GM11168 (cell line): ENCODE measurements around the gene GRIPAP1.
"Not testable (repeated sequence)": the region's sequence is repeated elsewhere in the genome, so short reads cannot be mapped to it uniquely, and the experiment has no call there.

Experiments
- in situ Hi-C: fragments of 300-500 bp; cut with MboI; formaldehyde crosslinking; loops from one replicate; pipeline ENCODE4 v1.12.0; 2022; ENCODE audit warnings: low sequenced_read_pairs; ENCODE audit not compliant: unreplicated experiment

GRIPAP1 gene

DNA sequence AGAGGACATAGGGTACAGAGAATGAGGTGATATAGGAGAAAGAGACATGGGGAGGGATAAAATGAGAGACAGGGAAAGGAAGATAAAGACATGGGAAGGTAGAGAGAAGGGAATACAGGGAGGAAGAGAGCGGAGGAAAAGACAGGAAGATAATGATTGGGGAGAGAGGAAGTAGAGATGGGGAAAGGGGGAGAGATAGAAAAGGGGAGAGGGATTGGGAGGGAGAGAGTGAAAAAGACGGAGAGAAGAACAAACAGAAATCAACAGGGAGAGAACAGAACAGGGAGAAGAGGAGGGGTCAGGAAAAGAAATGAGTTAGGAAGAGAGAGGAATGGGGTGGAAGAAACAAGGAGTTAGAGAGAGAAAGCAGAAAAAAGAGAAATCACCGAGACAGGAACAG, 4.6 kb downstream of the GRIPAP1 start:
- in situ Hi-C loops, result no loop called here

DNA sequence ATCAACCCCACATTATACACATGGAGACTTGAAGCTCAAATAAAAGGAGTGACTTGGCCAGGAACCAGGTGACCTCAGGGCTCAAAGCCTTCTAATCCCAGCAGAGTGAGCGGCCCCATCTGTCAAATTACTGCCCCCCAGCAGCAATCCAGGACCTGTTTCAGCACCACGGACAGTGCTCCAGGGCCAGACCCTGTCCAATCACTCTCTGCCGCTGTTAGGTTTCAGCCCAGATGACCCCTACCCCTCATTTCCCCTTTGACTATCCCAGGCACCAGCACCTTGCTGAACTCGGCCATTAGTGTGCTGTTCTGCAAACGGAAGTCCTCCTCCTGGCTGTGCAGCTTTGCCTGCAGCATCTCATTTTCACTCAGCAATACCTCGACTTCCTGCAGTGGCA, 5.1 kb downstream of the GRIPAP1 start:
- in situ Hi-C loops, result no loop called here

DNA sequence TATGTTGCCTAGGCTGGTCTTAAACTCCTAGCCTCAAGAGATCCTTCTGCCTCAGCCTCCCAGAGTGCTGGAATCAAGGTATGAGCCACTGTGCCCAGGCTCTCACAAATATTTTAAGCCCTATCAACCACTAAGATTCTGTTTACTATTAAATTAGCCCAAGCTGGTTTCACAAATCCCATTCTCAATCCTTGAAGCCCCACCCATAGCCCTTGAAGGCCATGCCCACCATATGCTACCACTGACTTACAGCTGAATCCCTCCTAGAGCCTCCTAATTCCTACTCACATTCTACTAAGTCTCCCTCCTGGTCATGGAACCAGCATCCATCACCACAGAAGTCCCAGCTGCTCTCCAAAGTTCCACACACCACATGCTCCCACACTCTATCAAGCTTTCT, 9.7 kb downstream of the GRIPAP1 start:
- in situ Hi-C loops, result no loop called here

GRCh38 chrX:48989483-48989882, 12.6 kb downstream of the GRIPAP1 start:
- in situ Hi-C loops, result no loop called here

- in situ Hi-C loops, result no loop called here
These were observed 18.2 kb downstream of the GRIPAP1 start for GRCh38 chrX:48983896-48984295.

- in situ Hi-C loops, result no loop called here
These were observed 19.0 kb downstream of the GRIPAP1 start for GRCh38 chrX:48983081-48983480.

- in situ Hi-C loops, result no loop called here
These were observed 20.9 kb downstream of the GRIPAP1 start for GRCh38 chrX:48981178-48981577.

DNA sequence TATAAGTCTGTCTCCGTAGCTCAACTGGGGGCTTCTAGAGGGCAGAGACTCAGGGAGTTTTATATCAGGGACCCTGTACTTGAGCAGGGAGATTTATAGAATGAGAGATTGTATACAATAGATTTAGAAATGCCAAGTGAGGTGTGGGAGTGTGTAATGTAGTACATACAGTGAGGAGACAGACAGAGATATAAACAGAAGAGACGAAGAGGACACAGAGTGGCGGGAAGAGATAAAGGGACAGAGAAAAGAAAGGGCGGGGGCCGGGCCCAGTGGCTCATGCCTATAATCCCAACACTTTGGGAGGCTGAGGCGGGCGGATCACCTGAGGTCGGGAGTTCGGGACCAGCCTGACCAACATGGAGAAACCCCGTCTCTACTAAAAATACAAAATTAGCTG, 21.7 kb downstream of the GRIPAP1 start:
- in situ Hi-C loops, result not testable (repeated sequence)

GRCh38 chrX:48978226-48978625, 23.8 kb downstream of the GRIPAP1 start:
- in situ Hi-C loops, result no loop called here

- in situ Hi-C loops, result no loop called here
These were observed 26.0 kb downstream of the GRIPAP1 start for GRCh38 chrX:48976086-48976485.

DNA sequence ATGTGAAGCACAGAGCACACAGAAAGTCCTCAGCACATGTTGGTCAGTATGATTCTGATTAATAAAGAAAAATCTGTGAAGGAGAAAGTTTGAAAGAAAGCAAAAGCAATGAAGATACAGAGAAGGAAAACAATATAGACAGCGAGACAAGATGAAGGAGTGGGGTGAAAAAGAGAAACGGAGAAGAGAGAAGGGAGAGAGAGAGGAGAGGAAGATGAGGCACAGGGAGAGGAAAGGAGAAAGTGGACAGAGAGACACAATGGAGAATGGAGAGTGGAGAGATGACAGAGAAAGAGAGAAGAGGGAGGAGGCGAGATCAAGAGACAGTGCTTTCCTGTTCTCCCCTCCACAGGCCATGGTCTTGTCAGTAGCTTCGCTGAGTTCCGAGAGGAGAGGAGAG, 26.5 kb downstream of the GRIPAP1 start:
- in situ Hi-C loops, result no loop called here

DNA sequence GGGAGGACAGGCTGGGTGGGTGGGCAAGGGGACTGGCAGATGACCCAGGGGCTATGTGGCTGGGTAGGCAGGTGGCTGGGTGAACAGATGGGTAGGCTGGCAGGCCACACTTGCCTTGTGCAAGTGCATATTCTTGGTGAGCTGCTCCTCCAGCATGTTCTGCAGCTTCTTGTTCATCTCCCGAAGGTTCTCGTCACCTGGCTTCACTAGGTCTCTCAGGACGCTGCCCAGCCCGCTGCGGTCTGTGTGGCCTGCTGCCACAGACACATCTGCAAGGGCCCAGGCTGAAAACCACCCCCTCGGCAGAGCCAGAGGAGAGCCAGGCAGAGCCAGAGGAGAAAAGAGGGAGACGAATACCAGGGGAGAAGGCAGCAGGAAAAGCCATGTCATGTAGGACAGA, 27.0 kb downstream of the GRIPAP1 start:
- in situ Hi-C loops, result no loop called here

DNA sequence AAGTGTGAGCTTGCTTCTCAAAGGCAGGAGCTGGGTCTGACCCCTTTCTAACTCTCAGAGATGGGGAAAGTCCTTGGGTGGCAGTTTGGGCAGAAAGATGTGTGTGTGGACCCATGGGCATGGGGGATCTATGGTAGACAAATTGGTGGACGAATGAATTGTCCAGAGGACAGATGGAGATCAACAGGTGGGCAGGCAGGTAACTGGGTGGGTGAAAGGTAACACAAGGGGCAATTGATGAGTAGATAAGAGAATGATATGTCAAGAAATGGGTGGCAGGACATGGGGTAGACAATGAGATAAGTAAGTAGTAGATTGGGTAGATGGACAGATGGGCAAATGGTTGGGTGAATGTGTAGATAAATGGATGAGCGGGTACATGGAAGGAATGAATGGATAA, 27.5 kb downstream of the GRIPAP1 start:
- in situ Hi-C loops, result no loop called here

DNA sequence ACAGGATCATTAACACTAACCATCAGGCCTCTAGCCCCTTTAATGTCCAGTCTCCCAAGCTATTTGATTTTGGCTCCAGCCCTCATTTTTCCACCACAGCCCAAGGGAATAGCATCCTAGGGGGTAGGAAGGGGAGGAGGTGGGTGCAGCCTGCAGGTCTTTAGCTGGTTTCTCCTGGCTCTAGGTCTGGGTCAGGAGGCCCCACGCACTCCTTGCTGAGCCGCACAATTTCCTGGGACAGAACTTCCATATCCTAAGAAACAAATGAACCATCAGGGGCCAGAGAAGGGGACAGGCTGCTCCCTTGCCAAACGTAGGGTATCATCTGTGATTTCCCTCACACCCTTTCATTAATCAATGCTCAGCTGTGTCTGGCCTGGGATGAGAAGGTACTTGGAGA, 28.0 kb downstream of the GRIPAP1 start:
- in situ Hi-C loops, result no loop called here

GRCh38 chrX:48972220-48973164, 29.6 kb downstream of the GRIPAP1 start:
- in situ Hi-C loops, result no loop called here

- in situ Hi-C loops, result no loop called here
These were observed 30.5 kb downstream of the GRIPAP1 start, which contains the start of gene KCND1 for GRCh38 chrX:48971249-48972219. Gene KCND1, minus strand, starts transcription at chrX:48971844. Its CDS starts 1,573 bp downstream, at chrX:48970271.

- in situ Hi-C loops, result no loop called here
These were observed 32.6 kb downstream of the GRIPAP1 start for GRCh38 chrX:48969471-48969870.

DNA sequence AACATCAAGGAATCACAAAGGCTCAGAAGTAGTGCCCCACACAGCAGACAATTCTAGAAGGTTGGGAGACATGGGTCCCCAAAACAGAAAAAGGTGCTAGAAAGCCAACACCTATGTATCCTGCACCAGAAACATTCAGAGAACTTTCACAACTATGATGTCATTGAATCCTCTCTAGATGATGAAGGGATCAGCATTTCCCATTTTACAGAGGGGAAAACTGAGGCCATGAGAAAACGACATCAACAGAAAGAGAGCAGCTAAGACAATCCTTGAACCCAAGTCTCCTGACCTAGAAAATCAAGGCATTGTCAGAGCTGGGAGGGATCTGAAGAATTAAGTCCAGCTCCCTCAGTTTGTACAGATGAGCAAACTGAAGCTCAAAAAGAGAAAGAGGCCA, 33.7 kb downstream of the GRIPAP1 start:
- in situ Hi-C loops, result no loop called here

GRCh38 chrX:48966796-48967579, 35.1 kb downstream of the GRIPAP1 start:
- in situ Hi-C loops, result no loop called here

DNA sequence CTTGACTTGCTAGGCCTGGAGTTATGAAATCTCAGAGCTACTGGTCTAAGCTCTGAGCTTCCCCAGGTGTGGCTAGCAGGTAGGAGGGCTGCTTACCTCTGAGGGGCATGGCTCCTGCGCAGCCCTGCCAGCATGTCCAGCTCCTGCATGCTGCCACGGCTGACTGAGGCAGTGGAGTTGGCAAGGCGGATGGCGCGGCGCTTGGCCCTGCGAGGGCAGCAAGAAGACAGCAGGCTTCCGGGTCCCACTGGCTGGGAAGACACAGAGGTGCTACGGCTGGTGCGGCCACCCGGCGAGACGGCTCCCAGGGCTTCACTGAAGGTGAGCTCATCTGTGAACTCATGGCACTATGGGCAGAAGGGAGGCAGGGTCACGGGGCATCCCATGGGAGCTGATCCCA, 36.1 kb downstream of the GRIPAP1 start:
- in situ Hi-C loops, result no loop called here
